Measurements from ENCODE around the gene MS4A15.
"Not testable (repeated sequence)": the region's sequence is repeated elsewhere in the genome, so short reads cannot be mapped to it uniquely, and the experiment has no call there.

The MS4A15 gene

DNA sequence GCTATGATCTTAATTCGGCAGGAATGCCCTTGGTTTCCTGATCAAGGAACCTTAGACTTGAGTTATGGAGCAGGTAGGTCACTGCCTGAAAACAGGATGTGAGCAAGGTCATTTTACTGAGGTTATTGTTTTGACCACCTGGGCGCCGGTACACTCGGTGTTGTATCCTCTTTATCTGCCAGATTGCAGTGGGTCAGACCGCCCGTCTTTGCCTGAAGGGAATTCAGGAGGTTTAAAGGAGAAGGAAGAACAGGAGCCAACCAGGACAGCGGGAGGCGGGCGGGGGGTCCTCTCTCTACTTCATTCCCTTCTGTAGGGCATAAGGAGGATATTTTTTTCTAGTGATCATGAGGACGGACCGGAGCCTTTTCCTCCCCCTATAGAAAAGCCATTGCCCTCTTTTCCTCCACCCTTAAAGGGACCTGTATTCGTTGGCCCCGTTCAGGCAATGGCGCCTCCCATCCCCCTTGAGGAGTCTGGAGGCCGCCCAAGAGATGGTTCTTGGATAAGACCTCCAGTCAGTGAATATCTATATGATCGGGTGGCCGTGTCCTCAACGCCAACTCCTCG lies 649 bp downstream of the MS4A15 start:
- DNase-seq: no peak

DNA sequence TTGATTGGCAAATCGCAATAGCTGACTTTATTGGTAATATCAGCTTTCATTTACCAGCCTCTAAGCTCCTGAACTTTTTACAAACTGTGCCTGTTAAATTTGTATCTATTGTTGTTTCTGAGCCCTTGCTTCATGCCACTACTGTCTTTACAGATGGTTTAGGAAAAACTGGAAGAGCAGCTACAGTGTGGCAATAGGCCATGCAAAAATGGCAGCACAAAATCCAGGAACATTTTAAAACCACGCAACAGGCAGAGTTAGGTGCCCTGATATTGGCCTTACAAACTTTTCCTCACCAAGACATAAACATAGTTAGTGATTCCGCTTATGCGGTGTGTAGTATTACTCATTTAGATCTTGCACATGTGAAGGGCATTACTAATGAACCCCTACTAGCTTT lies 2.0 kb downstream of the MS4A15 start:
- not testable (repeated sequence) for DNase-seq

DNA sequence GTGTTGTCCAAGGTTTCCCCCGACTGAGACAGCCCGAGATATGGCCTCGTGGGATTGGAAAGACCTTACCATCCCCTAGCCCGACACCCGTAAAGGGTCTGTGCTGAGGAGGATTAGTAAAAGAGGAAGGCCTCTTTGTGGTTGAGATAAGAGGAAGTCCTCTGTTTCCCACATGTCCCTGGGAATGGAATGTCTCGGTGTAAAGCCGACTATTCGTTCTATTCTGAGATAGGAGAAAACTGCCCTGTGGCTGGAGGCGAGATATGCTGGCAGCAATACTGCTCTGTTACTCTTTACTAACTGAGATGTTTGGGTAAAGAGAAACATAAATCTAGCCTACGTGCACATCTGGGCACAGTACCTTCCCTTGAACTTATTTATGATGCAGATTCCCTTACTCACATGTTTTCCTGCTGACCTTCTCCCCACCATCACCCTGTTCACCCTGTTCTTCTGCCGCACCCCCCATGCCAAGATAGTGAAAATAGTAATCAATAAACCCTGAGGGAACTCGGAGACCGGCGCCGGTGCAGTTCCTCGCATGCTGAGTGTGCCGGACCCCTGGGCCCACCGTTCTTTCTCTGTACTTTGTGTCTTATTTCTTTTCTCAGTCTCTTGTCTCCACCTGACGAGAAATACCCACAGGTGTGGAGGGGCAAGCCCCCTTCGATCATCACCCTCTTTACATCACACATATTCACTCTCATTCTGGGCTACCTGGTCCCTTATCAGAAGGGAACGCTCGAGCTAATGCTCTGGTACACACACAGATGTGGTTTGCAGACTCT lies 3.0 kb downstream of the MS4A15 start:
- not testable (repeated sequence) for DNase-seq

DNA sequence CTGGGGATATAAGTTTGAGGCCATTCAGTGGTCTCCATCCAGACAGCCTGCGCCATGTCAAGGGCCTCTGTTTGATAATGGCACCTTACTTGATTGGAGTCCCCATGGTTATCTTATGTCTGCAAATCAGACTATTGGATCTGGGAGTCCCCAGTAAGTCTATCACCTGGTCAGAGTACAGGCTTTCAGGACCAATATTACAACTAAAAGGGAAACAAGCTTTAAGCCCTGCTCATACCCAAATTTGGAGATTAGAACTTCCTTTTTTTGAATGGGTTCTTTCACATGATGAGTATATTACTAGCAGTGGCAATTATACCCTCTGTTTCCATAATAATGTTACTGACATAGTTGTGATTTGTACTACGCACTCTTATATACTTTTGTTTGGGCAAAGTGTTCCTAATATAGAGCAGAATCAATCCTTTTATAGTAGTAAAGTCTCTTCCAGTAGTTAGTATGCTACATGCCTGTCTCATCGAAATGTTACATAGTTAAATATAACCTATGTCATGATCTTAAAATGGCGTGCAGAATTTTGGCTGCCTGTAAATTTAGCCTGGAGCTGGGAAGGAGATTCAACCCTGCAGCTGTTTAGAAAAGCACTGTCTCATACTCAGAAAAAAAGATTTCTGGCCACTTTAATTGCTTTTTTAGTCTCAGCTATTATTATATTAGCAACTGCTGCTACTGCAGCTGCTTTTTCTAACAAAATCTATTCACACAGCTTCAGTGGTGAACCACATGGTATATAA lies 4.9 kb downstream of the MS4A15 start:
- DNase-seq: no peak

DNA sequence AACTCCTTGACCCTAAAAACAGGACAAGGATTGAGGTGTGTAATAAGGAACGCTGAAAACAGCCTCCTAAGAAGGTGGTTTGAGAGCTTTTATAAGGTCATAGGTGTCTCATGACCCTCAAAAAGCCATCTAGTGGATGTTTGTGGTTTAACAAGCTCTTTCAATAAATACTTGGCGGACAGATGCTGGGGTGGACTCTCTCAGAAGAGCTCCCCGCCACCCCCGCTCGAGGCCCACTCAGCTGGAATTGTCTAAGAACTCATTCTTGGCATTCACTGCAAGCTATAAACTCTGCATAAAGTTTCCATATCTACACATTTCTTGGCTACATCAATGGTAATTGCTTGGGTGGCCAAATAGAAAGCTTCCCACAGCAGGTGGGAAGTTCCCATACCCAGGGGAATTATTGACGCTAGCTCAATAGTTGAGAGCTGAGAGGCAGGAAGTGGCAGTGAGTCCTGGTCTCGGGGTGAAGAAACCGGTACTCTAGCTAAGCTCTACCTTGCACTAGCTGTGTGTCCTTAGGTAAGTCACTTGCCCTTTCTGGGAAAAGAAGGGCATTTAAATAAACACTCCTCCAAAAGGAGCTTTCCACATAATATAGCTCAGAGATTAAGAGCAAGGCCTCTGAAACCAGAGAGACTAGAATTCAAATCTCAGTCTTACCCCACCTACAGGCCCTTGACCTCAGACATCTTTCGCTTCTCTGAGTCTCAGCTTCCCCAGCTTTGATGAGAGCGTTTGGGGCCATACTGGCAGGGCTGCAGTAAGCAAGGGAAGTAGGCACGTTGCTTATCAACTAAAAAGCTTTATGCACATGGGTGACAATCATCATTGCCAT lies 6.4 kb downstream of the MS4A15 start:
- peak; percentile 46 for DNase-seq

DNA sequence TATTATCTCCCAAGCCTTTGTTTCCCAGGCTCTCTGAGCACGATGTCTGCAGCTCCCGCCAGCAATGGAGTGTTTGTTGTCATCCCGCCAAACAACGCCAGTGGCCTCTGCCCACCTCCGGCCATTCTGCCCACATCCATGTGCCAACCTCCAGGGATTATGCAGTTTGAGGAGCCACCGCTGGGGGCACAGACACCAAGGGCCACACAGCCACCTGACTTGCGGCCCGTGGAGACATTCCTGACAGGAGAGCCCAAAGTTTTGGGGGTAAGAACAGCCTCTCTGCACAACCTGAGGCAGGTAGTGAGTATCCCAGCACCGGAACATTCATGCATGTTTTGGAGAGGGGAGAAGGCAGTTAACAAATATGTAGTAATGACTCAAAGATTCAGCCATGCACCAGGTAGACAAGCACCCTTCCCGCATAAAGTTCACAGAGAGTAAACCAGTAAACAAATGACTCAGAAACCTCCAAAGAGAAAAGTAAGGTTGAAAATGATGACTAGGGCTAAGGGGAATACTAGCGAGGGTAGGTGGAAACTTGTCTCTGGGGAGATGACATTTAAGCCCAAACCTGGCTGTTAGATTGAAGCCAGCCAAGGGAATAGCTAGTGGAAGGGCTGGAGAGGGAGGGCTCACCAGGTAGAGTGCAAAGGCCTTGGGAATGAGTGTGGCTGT lies 7.2 kb downstream of the MS4A15 start:
- no peak for DNase-seq

DNA sequence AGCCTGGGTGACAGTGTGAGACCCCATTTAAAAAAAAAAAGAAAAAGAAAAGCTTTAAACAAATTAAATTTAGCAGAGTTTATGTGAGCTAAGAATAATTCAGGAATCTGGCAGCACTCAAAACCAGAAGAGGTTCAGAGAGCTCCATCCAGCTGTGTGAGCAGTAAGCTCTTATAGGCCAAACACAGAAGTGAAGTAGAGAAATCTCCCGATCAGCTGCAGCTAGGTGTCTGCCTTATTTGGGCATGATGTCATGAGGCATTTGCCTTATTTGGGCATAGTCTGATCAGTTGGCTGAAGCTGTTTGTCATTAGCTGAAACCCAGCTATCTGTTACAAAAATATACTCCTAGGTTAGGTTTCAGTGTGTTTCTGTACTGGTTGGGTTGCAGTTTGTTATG lies 8.2 kb downstream of the MS4A15 start:
- DNase-seq: no peak

DNA sequence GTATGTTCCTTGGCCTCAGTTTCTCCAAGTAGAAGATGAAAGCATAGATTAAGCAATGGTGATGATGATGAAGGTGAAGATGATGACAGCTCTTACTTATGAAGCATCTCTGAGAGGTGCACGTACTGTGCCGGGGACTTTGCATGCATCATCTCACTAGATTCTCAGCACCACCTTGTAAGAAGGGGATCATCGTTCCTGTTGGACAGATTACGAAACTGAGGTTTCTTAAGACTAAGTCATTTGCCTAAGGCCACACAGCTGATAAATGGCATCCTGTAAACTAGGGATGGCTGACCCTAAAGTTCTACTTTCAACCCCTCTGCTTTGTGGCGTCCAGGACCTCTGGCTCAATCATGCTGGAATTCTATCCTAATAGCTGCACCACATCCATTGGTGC lies 8.7 kb downstream of the MS4A15 start:
- DNase-seq: no peak

DNA sequence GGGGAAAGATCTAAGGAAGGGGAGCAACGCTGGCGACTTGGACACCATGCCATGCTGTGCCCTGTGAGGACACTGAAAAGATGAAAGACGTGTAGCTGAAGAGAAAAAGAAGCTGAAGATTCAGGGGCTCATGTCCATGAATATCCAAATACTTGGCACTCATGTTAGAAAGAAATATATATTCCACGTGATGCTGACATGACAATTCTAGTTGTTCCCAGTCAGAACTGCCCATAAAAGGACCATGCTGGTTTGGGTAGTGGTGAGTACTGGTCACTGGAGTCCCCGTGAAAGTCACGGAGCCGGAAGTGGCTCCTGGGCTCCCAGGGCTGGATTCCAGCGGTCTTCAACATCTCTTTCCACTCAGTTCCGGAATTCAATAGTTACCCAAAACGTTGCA lies 9.9 kb downstream of the MS4A15 start:
- no peak for DNase-seq

DNA sequence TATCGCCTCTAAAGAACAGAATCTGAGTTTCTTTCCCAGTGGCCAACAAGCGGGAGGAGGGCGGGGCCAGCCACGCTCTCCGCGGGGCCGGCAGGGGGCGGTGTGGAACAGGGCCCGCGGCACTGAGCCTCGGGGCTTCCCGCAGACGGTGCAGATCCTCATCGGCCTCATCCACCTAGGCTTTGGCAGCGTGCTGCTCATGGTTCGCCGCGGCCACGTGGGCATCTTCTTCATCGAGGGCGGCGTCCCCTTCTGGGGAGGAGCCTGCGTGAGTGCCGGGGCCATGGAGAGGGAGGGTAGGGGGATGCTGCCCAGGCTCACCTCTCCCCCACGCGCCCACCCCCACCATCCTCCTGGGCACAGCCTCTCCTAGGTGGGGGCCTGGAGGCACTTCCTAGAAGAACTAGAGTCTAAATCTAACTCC lies 10.7 kb downstream of the MS4A15 start:
- peak; percentile 49 for DNase-seq

DNA sequence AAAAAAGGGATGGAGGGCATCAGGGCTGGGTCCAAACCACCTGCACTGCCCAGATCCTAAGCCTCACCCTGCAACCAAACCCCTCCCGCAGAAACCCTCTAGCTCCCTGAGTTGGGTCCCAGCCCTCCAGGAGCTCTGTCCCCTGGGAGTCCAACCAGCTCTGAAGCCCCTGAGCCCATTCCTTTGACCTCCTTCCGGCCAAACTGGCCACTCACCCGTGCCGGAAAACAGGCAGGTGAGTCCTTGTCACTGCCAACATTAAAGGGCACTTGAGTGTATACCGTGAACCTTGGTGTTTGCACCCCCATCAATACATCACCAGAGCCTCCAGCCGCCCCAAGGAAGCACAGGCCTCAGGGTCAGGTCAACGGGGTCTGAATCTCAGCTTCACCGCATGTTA lies 11.5 kb downstream of the MS4A15 start:
- no peak for DNase-seq

DNA sequence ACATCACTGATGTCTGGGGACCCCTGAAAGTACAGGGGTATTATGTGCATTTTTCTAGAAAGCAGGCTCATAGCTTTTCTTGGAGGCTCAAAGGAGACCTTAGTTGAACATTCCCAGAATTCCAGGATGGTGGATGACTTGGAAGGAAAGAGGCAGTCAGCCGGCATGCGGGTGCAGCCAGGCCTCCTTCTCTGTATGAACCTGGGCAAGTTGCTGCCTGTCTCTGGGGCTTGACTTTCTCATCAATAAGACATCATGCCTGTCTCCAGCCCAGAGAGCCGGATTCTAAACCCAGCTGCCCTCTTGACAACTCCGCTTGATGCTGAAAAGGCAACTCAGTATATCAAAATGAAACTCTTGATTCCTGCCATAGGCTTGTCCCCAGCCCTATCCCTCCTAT lies 12.6 kb downstream of the MS4A15 start:
- no peak for DNase-seq

DNA sequence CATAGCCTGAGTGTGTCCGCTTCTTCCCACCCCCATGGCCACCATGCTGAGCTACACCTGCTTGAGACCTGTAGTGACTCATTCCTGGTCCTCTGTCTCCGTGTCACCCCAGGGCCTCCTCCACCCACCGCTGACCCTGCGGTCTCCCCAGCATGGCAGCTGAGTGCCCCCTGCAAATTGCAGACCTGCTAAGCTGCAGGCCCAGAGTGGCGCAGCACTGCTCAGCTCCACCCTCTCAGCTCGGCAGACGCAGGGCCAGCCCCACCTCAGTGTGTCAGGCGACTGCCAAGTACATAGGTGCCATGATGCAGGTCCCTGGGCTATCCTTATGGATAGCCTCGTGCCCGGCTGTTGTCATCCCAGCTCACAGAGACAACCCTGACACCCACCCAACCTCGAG lies 13.1 kb downstream of the MS4A15 start:
- no peak for DNase-seq

DNA sequence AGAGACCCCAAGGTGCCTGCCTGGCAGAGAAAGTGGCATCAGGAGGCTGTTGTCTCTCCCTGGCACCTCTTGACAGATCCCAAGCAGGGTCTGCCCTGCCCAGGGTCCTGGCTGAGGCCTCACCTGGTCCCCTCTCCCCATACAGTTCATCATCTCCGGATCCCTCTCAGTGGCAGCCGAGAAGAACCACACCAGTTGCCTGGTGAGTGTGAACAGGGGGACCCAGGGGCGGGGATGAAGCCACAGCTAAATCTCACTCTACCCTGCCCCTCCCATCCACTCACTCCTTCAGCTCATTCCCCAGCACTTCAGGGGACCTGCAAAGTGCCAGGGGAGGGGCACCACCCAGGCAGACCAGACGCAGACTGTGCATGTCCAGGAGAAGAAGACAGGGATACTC lies 14.5 kb downstream of the MS4A15 start:
- no peak for DNase-seq

DNA sequence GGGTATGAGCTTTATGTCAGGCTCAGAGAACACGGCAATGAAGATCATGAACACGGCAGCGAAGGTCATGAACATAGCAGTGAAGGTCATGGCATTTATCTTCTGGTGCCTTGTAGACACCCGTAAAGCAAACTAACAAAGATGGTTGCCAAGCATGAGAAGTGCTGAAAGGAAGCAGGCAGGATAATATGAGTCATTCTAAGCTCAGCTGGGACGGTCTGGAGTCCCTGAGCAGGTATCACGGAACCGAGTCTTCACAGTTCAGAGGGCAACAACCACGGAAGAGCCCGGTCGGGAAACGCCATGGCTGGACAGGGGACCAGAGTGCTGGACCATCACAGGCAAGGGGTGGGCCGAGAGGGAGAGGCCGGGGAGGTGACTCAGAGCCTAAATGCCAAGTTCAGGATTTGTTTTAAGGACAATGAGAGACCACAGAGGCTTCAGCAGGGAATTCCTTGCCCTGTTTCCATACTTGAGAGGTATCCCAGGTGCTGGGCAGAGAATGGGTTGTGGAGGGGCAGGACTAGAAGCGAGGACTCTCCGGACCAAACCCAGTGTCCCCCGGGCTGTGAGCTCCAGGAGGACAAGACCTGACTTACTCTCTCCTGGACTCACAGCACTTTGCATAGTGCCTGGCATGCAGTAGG lies 15.3 kb downstream of the MS4A15 start:
- DNase-seq: no peak

DNA sequence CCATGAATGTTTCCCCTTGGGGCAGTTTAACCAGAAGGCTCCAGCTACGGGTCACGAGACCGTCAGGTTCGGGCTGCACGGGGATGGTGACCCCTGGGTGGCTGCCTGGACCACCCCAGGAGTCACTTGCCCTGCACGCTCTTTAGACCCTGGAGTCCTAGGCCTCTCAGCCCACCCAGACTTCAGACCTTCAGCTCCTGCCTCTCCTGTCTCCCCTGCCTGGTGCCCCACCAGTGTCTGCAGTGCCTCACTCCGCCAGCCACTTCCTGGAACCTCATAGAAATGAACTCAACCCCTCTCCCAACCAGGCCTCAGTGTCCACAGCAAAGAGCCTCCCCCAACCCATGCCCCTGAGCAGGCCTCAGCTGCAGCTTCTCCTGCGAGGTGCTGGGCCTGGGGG lies 16.0 kb downstream of the MS4A15 start:
- no peak for DNase-seq

DNA sequence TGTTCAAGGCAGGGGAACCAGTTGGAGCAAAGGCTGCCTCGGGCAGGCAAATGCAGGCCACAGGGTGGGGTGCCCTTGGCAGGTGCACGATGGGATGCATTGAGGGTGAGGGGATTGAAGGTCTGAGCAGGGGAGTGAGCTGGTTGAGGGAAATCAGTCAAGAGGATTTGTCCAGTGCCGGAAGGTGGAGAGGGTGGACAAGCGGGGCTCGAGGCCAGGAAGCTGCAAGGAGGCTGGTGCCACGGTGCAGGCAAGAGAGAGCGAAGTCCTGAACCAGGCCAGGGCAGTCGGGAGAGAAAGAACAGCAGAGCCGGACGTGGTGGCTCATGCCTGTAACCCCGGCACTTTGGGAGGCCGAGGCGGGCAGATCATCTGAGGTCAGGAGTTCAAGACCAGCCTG lies 18.1 kb downstream of the MS4A15 start:
- no peak for DNase-seq

DNA sequence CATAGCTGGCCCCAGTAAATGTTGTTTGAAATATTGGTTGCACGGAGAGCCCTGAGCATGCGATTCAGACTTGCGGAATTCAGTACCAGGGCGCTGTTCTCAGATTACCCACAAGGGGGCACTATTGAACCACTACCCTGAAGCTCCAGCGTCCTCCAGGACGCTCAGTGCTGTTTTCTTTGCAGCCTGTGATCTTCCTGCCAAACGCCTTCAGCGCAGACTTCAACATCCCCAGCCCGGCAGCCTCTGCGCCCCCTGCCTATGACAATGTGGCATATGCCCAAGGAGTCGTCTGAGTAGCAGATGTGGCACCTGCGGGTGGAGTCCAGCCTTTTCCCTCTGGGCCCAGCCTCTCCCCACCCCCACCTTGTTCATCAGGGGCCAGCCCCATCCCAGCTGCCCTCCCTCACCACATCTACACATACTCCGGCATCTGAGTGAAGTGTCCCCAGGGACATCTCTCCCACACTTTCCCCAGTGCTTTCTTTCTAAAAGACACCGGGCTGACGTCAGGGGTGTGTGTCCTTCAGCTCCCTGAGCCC lies 18.8 kb downstream of the MS4A15 start:
- peak; percentile 85 for DNase-seq

DNA sequence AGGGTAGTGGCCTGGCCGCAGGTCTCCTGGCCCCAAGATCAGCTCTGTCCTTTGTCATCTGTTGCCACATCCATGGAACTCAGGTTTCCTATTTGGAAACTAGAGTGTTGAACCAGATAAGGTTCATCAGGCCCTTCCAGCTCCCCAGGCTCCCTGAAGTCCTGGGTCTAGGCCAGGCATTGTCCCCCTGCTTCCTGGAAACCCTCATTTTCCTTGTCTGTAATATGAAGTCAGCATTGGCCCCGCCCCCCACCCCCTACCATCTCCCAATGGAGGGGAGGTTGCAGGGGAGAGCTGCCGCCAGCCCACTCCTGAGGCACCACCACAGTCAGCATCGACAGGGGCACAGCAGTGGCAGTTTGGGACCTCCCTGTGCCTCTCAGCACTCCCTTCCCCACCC lies 19.5 kb downstream of the MS4A15 start:
- DNase-seq: no peak

DNA sequence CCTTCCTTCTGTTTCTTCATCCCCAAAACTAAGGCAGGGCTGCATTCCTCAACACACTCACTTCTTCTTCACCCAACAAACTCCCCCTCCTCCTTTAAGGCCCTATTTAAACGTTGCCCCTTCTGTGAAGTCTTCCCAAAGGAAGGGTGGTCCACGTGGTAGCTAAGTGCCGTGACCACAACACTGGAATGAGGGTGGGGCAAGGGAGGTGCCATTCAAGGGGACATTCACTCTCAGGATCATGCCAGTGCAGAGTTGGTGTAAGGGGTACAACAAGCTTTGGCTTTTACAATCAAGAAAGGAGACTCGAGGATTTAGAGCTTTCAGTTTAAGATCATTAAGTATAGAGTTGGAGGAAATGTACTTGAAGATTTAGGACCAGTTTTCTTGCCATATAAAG lies 20.4 kb downstream of the MS4A15 start:
- no peak for DNase-seq

DNA sequence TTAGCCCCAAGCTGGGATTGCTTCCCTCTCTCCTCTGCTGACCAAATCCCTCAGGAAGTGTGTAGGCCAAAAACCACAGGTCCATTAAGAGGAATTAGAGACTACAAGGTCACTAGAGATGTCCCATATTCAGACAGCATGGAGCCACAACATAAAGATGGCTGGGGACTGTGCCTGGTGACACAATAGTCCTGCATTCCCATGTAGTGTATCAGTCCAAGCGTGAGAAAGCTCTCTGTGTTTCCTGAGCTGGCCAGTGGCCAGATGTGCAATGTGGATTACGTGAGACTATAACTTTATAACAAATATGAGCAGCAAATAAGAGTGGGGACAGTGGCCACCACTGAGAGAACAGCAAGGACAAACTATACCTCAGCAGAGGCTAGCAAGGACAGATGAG lies 20.9 kb downstream of the MS4A15 start:
- DNase-seq: no peak

DNA sequence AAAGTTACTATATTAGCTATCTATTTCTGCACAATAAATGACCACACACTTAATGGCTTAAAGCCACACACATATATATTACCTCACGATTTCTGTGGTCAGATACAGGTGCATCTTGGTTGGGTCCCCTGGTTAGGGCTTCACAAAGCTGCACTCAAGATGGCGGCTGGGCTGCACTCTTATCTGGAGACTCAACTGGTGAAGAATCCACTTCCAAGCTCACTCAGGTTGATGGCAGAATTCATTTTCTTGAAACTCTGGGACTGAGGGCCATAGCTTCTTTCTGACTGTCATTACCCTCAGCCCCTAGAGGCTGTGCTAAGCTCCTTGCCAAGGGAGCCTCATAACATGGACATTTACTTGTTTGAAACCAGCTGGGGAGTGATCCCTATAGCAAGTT lies 23.4 kb downstream of the MS4A15 start:
- DNase-seq: no peak

All from NCI-H82 (cell line).